DOHH2 (cell line): ENCODE results near the gene MAZ.

Source experiments
- EZH2phosphoT487 ChIP-seq: fragments of 200-600 bp; sonication (generic); IDR thresholded peaks from 2 replicates; pipeline ENCODE4 v1.6.1; 2017; ENCODE audit warnings: borderline replicate concordance, mild to moderate bottlenecking, antibody characterized with exemption, low read length, moderate library complexity, mixed read lengths
- TF ChIP-seq, protein P1 (sequence below): fragments of 200-600 bp; sonication (generic); IDR thresholded peaks from one replicate; pipeline ENCODE4 v1.5.1; 2014; ENCODE audit warnings: antibody characterized with exemption, mild to moderate bottlenecking, low read depth, low read length; ENCODE audit not compliant: poor library complexity, severe bottlenecking

DNA sequence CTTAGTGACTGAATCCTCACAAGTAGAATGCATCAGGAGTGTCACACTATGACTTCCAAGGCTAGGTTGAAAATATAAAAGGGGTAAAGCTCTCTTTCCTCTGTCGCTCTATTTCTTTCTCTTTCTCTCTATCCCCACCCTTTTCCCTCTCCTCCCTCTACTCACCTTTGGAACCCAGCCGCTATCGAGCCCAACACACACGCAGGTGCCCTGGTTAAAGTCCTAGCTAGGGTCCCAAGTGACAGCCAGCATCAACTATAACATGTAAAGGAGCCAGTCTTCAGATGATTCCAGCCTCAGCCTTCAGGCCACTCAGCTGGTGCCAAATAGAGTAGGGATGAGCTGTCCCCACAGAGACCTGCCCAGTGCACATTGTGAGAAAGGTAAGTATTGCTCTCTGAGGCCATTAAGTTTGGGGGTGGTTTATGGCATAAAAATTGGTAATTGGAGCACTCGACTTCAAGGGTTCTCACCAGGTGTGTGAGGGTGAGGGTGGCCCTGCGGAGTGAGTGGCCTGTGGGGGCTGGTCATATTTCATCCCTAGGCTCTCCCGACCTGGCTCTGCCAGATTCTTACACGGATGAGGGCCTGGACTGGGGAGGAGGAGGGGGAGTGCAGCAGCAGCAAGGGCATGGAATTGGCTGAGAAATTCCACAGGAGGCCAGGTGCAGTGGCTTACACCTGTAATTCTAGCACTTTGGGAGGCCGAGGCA lies 45.6 kb upstream of the MAZ start:
- TF ChIP-seq, protein P1, sequence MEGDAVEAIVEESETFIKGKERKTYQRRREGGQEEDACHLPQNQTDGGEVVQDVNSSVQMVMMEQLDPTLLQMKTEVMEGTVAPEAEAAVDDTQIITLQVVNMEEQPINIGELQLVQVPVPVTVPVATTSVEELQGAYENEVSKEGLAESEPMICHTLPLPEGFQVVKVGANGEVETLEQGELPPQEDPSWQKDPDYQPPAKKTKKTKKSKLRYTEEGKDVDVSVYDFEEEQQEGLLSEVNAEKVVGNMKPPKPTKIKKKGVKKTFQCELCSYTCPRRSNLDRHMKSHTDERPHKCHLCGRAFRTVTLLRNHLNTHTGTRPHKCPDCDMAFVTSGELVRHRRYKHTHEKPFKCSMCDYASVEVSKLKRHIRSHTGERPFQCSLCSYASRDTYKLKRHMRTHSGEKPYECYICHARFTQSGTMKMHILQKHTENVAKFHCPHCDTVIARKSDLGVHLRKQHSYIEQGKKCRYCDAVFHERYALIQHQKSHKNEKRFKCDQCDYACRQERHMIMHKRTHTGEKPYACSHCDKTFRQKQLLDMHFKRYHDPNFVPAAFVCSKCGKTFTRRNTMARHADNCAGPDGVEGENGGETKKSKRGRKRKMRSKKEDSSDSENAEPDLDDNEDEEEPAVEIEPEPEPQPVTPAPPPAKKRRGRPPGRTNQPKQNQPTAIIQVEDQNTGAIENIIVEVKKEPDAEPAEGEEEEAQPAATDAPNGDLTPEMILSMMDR = no peak
- TF ChIP-seq EZH2phosphoT487 = no peak
